Measurements from ENCODE around the gene TUSC2.
A peak's percentile ranks its signal among the peaks of the same experiment; 100 is the strongest.

The TUSC2 gene

GRCh38 chr3:50356553-50356952, 28.5 kb upstream of the TUSC2 start:
- Histone ChIP-seq H3K4me3 (ENCODE audit: low read length) (no peak overlapping the region), H3K4me1 (ENCODE audit: low read length) (peaks cover 26% of the 10 kb centered on the region), H3K4me2 (ENCODE audit: low read length) (peak overlapping the region; percentile 96; the same call in 1 of the 2 replicates), H4K20me1 (ENCODE audit: insufficient read depth, low read length) (0 out of 2 replicates have a peak, but pooled peaks cover 10% of the 10 kb centered on the region), H3K27me3 (ENCODE audit: low read depth, low read length) (no peaks in the 10 kb centered on the region), H3K9me3 (ENCODE audit: insufficient read depth, low read length) (no peaks in the 10 kb centered on the region), H3K36me3 (replicated peaks; ENCODE audit: low read depth, low read length) (peaks cover 33% of the 10 kb centered on the region), H3K9ac (ENCODE audit: low read length) (no peak overlapping the region), H2AFZ (ENCODE audit: low read depth, low read length) (no peak overlapping the region), H3K79me2 (ENCODE audit: low read length) (peaks cover 43% of the 10 kb centered on the region), H3K27ac (ENCODE audit: low read length) (no peak overlapping the region)
- TF ChIP-seq EZH2phosphoT487 (IDR thresholded peaks at IDR 0.05; ENCODE audit: low read depth) (no peak), CTCF (IDR thresholded peaks at IDR 0.05; ENCODE audit: low read depth, low read length) (no peak)

- Histone ChIP-seq H3K4me2 (ENCODE audit: low read length) (0 out of 2 replicates have a peak overlapping the region, but pooled peaks have one; percentile 96), H3K36me3 (replicated peaks; ENCODE audit: low read depth, low read length) (peaks cover 33% of the 10 kb centered on the region), H3K4me3 (ENCODE audit: low read length) (no peak overlapping the region), H3K79me2 (ENCODE audit: low read length) (peaks cover 48% of the 10 kb centered on the region), H3K27ac (ENCODE audit: low read length) (no peak overlapping the region), H3K4me1 (ENCODE audit: low read length) (peaks cover 31% of the 10 kb centered on the region), H2AFZ (ENCODE audit: low read depth, low read length) (no peak overlapping the region), H3K9ac (ENCODE audit: low read length) (no peak overlapping the region), H3K9me3 (ENCODE audit: insufficient read depth, low read length) (no peaks in the 10 kb centered on the region), H4K20me1 (ENCODE audit: insufficient read depth, low read length) (0 out of 2 replicates have a peak, but pooled peaks cover 10% of the 10 kb centered on the region), H3K27me3 (ENCODE audit: low read depth, low read length) (no peaks in the 10 kb centered on the region)
- TF ChIP-seq EZH2phosphoT487 (IDR thresholded peaks at IDR 0.05; ENCODE audit: low read depth) (no peak), CTCF (IDR thresholded peaks at IDR 0.05; ENCODE audit: low read depth, low read length) (no peak)
Measured at GRCh38 chr3:50355829-50356552, 28.0 kb upstream of the TUSC2 start.

- no peak overlapping the region for H3K9ac ChIP-seq (ENCODE audit: low read length)
Measured at GRCh38 chr3:50354850-50355249, 26.8 kb upstream of the TUSC2 start.

More at GRCh38 chr3:50354850-50355249, 26.8 kb upstream of the TUSC2 start:
- no peak overlapping the region for H3K4me2 ChIP-seq (ENCODE audit: low read length)
- H3K27ac ChIP-seq (ENCODE audit: low read length) = no peak overlapping the region
- no peaks in the 10 kb centered on the region for H3K27me3 ChIP-seq (ENCODE audit: low read depth, low read length)
- 0 out of 2 replicates have a peak, but pooled peaks cover 10% of the 10 kb centered on the region for H4K20me1 ChIP-seq (ENCODE audit: insufficient read depth, low read length)
- peaks cover 33% of the 10 kb centered on the region for H3K36me3 ChIP-seq (replicated peaks; ENCODE audit: low read depth, low read length)
- no peak overlapping the region for H3K4me3 ChIP-seq (ENCODE audit: low read length)
- H2AFZ ChIP-seq (ENCODE audit: low read depth, low read length) = no peak overlapping the region
- H3K79me2 ChIP-seq (ENCODE audit: low read length) = peaks cover 54% of the 10 kb centered on the region
- no peak for TF ChIP-seq EZH2phosphoT487 (IDR thresholded peaks at IDR 0.05; ENCODE audit: low read depth)
- no peak for TF ChIP-seq CTCF (IDR thresholded peaks at IDR 0.05; ENCODE audit: low read depth, low read length)
- H3K4me1 ChIP-seq (ENCODE audit: low read length) = peaks cover 31% of the 10 kb centered on the region
- H3K9me3 ChIP-seq (ENCODE audit: insufficient read depth, low read length) = no peaks in the 10 kb centered on the region

Measured in OCI-LY3 (cell line).